GM20431 (cell line): ENCODE results near the gene AASDH.
"Not testable (repeated sequence)": the region's sequence is repeated elsewhere in the genome, so short reads cannot be mapped to it uniquely, and the experiment has no call there.

Experiments
- in situ Hi-C: fragments of 300-500 bp; cut with MseI, MboI; formaldehyde crosslinking; loops from one replicate; pipeline ENCODE4 v1.15.0; 2020; ENCODE audit warnings: low sequenced_read_pairs; ENCODE audit not compliant: unreplicated experiment

Gene AASDH

DNA sequence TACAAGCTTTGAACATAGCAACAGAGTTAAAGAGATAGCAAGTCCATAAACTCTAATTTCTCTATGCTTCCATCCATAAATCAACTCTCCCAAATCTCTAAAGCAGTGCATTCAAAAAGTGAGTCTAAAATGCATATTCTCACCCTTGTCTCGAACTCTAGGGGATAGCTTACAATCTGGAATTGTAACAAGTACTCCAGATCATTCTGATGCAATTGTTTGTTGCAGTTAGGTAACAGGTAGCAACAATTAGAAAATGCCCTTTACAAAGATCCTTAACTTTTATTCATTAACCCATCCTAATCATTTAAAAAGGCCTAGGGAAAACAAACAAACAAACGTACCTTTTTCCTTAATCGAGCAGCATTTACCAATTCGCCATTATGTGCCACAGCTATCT lies 18.9 kb upstream of the AASDH start:
- in situ Hi-C loops: no loop called here

DNA sequence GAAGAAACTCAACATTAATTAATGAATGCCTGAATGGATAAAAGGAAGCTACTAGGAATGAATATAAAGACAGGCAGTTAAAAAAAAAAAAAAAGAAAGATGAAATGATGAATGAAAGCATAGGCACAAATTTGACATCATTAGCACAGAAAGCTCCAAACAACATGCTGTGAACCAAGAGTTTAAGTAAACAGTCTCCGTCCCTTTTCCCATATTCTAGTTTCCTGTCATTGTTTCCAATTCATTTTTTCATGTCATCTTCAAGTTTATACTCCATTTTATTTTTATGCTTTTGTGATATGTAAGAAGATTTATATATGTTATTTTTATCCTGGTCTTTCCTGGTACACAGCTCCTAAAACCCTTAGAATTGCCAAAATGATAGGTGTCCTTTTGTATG lies 17.7 kb upstream of the AASDH start:
- in situ Hi-C loops: no loop called here

DNA sequence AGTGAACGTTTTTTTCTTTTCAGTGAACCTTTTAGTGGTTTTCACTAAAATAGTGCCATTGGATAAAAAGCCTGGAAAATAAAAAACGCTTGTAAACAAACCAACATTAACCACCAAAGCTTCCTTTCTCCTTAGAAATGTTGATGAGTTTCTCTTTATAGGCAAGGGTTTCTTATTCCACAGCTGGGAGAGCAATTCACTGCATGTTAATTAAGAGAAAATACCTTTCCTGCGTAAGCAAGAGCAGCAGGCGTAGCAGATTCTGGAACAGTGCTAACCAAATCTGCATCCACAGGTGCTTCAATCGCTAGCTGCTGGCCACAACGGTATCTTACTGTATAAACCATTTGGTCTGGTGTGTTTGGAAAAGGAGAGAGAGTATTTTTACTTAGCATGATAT lies 13.3 kb upstream of the AASDH start:
- in situ Hi-C loops: no loop called here

DNA sequence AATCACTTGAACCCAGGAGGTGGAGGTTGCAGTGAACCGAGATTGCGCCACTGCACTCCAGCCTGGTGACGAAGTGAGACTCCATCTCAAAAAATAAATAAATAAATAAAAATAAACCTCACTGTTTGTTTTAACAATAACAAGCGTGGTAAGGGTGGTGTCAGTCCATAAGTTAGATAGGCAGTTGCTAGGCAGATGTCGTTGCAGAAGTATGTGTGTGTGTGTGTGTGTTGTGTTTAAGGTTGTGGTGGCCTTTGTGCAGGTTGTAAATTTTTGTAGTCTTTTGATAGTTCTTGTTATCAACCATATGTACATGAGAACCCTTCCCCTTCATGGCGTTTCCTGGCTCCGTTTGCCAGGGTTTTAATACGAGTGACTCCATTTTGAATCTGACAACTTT lies 4.0 kb upstream of the AASDH start:
- in situ Hi-C loops: no loop called here

DNA sequence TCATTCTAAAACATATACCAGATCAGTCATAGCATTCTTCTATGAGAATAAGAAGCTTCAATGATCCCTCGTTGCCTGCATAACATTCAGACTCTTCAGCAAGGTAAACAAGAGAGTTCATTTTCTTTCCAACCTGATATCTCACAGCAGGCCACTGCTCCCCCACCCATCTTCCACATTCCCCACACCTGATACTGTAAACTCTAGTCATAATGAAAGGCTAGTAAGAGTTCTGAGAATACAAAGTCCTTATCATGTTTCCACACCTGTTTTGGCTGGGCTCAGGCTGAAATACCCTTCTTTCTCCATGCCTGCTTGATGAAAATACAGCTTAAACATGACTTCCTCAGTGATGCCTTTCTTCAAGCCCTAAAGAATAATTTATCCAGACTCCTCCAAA lies 2.3 kb upstream of the AASDH start:
- in situ Hi-C loops: no loop called here

DNA sequence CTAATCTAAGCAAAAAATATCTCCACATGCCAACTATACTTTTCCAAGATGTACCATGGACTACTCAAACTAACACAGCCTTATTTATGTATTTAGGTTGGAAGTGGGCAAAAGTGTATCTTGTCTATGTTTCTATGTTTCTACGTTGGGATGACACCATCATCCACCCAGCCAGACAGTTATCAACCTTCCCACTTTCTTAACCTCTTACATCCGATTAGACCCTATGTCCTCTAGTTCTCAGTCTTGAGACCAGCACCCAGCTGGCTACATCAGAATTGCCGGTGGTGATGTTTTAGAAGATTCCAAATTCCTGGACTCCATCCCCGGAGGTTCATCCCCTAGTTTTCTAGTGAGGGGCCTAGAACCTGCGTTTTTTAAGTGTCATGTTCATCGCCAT lies 1.0 kb upstream of the AASDH start:
- in situ Hi-C loops: no loop called here

DNA sequence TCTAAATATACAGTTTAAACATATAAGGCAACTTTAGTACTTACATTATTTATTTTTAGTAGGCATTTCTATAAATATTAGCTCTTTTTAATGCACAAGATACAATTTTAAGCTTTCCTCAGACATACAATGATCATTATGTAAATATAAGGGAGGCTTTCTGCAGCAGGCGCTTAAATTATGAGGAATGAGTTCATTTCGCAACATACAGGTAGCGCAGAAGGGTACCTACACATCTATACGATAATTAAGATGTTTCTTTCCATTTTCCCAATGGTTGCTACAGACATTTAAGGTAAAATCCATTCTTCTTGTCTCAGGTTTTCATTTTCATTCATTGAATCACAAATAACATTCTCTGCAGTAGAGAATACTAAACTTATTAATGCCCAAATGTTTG lies 1.2 kb downstream of the AASDH start:
- in situ Hi-C loops: no loop called here

DNA sequence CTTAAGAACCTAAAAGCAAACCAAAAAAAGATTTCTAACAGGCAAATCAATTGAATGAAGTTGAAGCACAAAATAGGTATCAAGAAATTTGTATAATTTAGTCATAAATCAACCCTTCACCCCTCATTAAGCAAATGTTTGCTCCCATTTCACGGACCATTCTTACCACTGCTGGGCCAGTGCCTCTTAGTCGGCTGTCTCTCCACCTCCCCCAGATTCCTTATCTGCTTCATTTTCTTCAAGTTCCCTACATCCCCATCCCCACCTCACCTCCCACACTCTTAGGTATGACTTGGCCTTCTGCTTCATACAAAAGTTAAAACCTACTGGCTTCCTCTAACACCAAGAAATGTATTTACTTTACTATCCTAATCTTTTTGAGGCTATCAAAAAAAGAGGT lies 11.8 kb downstream of the AASDH start:
- in situ Hi-C loops: no loop called here

DNA sequence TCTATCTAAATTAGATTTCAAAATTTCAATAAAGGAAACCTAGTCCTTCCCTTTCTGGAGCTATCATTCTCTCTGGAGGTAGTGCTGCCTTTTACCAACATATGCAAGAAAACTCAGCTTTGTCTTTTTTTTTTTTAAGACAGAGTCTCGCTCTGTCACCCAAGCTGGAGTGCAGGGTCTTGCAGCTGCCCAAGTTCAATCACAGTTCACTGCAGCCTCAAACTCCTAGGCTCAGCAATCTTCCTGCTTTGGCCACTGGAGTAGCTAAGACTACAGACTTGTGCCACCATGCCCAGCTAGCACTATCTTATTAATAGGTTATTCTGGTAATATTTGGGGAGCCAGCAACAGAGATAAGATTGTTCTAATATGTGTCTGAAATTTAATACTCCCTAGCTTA lies 12.3 kb downstream of the AASDH start:
- in situ Hi-C loops: no loop called here

DNA sequence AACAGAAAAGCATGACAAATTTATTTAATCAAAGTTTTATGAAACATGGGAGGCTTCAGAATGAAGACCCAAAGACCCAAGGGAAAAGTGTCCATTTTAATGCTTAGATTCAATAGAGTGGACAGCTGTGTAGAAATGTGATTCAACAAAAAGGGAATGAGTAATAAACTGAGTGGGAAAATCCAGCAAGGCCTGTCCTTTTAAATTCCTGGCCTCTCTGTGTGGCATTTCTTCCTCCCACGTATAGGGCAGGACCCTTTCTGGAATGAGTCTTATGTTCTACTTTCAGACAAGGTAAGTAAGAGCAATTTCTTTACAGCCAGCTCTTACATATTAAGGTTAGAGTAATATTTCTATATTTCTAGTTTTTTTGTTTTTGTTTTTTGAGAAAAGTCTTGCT lies 14.5 kb downstream of the AASDH start:
- in situ Hi-C loops: no loop called here

DNA sequence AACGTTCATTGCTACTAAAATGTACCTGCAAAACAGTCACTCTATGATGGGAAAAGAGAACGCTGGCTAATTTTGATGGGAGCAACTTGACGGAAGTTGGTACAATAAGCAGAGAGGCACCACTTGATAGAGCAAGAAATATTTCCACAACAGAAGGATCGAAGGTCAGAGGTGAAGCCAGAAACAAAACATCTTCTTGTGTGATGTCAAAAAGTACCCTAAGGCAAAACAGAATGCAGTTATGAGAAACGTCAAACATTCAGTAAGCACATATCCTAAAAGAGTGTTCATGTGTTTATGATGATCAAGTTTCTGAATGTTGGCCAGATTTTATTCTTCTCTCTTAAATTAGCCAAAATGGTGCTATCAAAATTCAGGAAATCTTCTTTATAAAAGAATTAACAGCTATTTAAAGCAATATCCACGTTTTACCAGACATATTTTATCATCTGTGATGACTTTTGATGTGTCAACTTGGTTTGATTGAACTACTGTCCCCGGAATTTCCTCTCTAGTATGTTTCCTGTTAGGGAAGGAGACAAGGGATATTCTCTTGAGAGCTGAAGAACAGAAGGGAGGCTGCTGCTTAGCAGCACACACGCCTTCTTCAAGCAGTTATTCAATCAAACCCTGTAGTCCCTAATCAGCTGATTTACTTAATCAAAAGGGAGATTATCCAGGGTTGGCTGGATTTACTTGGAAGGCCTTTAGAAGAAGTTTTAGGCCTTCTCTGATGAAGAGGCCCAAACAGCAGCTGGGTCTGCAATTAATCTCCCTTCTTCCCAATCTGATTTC lies 15.7 kb downstream of the AASDH start:
- in situ Hi-C loops: no loop called here

DNA sequence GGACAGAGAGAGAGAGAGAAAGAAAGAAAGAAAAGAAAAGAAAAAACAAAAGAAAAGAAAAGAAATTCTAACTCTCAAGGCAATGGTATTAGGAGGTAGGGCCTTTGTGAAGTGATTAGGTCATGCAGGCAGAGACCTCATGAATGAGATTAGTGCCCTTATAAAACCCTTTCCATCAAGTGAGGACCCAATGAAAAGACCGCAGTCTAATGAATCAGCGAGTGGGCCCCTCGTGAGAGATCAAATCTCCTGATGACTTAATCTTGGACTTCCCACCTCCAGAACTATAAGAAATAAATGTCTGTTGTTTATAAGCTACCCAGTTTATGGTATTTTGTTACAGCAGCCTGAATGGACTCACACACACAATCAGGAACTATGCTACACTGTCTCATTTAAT lies 16.9 kb downstream of the AASDH start:
- in situ Hi-C loops: no loop called here

DNA sequence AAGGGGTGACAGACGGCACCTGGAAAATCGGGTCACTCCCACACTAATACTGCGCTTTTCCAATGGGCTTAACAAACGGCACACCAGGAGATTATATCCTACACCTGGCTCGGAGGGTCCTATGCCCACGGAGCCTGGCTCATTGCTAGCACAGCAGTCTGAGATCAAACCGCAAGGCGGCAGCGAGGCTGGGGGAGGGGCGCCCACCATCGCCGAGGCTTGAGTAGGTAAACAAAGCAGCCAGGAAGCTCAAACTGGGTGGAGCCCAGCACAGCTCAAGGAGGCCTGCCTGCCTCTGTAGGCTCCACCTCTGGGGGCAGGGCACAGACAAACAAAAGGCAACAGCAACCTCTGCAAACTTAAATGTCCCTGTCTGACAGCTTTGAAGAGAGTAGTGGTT lies 24.3 kb downstream of the AASDH start:
- in situ Hi-C loops: not testable (repeated sequence)

DNA sequence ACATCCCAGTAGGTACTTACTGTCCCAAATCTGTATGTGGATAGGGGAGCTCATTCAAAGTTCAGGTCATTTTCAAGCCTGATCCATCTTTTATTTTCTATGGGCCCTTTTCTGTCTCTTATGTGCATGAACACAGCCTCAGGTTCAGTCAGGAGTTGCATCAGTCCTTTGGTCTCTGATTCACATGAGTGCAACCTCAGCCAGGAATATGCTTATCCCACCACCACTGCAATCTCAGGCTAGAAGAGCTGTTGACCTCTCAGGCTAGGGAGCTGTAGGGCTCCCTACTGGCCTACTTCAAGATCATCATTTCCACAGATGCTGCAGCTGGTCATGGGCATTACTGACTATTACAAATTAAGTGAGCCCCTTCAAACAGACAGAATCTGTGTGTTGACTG lies 27.2 kb downstream of the AASDH start:
- in situ Hi-C loops: no loop called here

DNA sequence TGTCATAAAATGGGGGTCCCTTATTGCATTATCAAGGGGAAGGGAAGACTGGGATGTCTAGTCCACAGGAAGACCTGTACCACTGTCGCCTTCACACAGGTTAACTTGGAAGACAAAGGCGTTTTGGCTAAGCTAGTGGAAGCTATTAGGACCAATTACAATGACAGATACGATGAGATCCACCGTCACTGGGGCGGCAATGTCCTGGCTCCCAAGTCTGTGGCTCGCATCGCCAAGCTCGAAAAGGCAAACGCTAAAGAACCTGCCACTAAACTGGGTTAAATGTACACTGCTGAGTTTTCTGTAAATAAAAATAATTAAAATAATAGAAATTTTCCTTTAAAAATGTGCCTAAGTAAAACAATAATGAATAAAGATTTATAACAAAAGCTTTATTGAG lies 30.6 kb downstream of the AASDH start:
- in situ Hi-C loops: no loop called here

DNA sequence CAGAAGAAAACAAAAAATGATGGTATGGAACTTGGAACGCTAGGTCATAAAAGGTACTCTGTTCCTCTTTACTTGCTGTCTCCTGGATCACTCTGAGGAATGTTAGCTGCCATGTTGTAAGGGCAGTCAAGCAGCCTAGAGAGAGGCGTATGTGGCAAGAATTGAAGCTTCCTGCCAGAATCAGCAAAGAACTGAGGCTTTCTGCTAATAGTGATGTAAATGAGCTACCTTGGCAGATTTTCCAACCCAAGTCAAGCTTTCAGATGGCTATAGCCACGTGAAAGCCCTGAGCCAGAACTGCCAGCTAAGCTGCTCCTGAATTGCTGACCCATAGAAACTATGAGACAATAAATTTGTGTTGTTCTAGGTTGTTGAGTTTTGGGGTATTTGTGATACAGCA lies 38.7 kb downstream of the AASDH start:
- in situ Hi-C loops: no loop called here

DNA sequence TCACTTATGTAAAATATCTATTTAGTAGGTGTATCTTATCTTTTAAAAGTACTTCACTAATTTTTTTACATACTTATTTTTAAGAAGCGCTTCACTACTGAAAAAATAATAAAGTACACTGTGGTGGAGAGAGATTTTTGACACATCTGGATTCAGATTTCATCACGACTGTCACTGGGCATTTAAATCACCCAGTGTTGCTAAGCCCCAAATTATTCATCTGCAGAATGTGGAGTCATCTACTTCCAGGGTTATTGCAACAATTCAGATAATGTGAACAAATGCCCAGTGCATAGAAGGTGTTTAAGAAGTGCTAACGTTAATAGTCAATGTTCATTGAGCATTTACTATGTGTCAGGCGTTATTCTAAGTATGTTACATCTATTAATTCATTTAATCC lies 41.8 kb downstream of the AASDH start:
- in situ Hi-C loops: no loop called here

DNA sequence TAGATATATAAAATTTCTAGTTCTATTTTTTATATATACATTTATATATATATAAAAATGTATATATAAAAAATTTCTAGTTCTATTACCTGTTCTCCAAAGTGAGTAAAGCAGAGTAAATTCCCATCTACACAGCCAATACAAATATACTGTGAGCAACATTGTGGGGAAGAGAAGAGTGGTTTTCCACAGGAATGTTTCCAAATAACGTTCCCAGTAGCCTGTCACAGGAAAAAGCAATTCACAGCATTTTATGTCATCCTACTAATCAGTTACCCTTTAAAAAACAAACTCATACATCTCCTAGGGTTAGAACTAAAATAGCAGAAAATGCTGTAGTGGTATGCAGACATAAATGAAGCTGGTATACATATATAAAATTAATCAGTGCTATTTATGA lies 44.5 kb downstream of the AASDH start:
- in situ Hi-C loops: no loop called here

DNA sequence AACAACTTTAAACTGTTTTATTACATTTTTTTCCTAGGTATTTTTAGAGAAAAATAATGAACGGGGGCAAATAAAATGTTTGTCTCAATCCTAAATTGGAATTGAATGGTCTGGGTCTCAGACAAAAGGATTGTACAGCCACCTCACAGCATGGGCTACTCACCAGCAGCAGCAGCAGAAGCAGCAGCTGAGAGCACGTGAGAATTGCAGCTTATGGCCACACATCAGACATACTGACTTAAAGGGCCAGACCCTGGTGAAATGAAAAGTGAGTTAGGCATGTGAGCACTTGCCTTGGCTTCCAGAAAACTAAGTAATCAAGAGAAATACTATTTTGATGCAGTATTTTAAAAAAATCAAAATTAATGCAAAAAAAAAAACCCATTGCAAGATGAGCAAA lies 56.6 kb downstream of the AASDH start:
- in situ Hi-C loops: no loop called here

DNA sequence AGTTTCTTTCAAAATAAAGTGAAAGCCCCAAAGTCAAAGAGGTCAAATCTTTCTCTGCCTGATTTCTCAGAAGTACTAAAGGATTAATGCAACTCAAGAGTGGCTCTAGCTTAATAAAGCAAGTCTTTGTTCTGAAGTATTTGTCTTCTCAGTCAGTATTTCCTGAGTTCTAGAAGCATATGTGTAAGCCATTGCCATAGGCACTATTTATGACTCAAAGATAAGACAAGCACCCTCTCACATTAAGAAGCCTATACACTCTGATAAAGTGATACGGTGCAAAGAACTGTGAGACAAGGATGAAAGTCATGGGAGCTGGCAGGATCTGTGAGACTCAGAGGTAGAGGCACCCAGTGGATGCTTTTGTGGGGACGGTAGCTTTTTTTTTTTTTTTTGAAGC lies 60.9 kb downstream of the AASDH start:
- in situ Hi-C loops: no loop called here

DNA sequence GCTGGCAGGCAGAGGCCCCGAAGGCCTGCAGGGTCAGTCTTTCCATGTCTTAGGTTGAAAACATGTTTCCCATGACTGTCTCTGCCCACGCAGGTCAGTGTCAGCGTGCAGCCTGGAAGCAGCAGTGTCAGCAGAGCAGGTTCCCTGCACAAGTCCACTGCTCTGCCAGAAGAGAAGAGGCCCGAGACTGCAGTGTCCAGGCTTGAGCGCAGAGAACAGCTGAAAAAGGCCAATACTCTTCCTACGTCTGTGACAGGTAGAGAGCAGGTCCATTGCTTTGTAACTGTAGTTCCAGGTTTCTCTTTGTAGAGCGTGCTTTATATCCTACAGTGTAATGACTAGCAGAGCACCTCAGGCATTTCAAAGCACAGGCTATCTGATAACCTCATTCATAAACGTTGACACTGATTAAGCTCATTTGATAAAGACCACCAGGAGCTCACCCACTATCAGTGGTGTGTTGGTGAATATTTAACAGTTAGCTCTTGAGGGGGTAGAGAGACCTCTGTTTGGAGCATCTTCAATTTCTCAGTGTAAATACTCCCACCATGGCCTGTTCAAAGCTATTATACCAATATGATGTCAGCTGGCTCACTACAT lies 63.2 kb downstream of the AASDH start:
- in situ Hi-C loops: no loop called here

DNA sequence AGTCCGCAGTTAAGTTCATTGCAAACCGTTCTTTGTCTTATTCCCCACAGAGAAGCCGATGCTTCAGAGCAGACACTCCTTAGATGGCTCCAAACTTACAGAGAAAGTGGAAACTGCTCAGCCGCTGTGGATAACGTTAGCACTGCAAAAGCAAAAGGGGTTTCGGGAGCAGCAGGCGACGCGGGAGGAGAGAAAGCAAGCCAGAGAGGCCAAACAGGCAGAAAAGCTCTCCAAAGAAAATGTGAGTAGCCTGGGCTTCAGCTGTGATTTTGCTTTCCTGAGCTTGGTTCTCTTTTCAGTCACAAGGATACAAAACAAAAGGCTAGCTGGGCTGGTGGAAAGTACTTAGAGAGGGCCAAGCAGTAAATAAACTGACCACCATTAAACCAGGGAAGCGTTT lies 64.0 kb downstream of the AASDH start:
- in situ Hi-C loops: no loop called here
